ENCODE measurements around the gene GAL3ST1.

GAL3ST1 gene

GRCh38 chr22:30537083-30537731, 37.3 kb downstream of the GAL3ST1 start:
- no peak for DNase-seq (ENCODE audit: low read depth)
- H3K4me3 ChIP-seq (ENCODE audit: low read depth, low read length), result no peak overlapping the region
- no peak for TF ChIP-seq CTCF (IDR thresholded peaks at IDR 0.05; ENCODE audit: low read depth, low read length, missing control alignments)

- DNase-seq (ENCODE audit: low read depth), result no peak
- TF ChIP-seq CTCF (IDR thresholded peaks at IDR 0.05; ENCODE audit: low read depth, low read length, missing control alignments), result no peak
- H3K4me3 ChIP-seq (ENCODE audit: low read depth, low read length), result no peak overlapping the region
Measured at GRCh38 chr22:30535182-30535581, 39.3 kb downstream of the GAL3ST1 start.

GRCh38 chr22:30531651-30532608, 42.5 kb downstream of the GAL3ST1 start:
- TF ChIP-seq CTCF (IDR thresholded peaks at IDR 0.05; ENCODE audit: low read depth, low read length, missing control alignments), result peak; percentile 5
- no peak for DNase-seq (ENCODE audit: low read depth)

GRCh38 chr22:30526656-30527055, 47.8 kb downstream of the GAL3ST1 start:
- no peak overlapping the region for H3K4me3 ChIP-seq (ENCODE audit: low read depth, low read length)
- no peak for DNase-seq (ENCODE audit: low read depth)
- TF ChIP-seq CTCF (IDR thresholded peaks at IDR 0.05; ENCODE audit: low read depth, low read length, missing control alignments), result no peak

More at GRCh38 chr22:30531651-30532608, 42.5 kb downstream of the GAL3ST1 start:
- H3K4me3 ChIP-seq (ENCODE audit: low read depth, low read length), result no peak overlapping the region

- TF ChIP-seq CTCF (IDR thresholded peaks at IDR 0.05; ENCODE audit: low read depth, low read length, missing control alignments), result no peak
- no peak overlapping the region for H3K4me3 ChIP-seq (ENCODE audit: low read depth, low read length)
- DNase-seq (ENCODE audit: low read depth), result no peak
Measured at GRCh38 chr22:30523646-30524489, 50.6 kb downstream of the GAL3ST1 start.

- no peak overlapping the region for H3K4me3 ChIP-seq (ENCODE audit: low read depth, low read length)
- no peak for TF ChIP-seq CTCF (IDR thresholded peaks at IDR 0.05; ENCODE audit: low read depth, low read length, missing control alignments)
- no peak for DNase-seq (ENCODE audit: low read depth)
Measured at GRCh38 chr22:30521368-30522156, 52.9 kb downstream of the GAL3ST1 start.

Measured in GM12864 (cell line).